Measurements from ENCODE around the gene DDHD1.

- TF ChIP-seq ZNF671 (CRISPR knock-in tag; IDR thresholded peaks at IDR 0.05) (no peak), HMGXB4 (CRISPR knock-in tag; IDR thresholded peaks at IDR 0.05) (no peak), RORB (CRISPR knock-in tag; IDR thresholded peaks at IDR 0.05) (no peak), ATF1 (CRISPR knock-in tag; IDR thresholded peaks at IDR 0.05) (no peak), CTCF (IDR thresholded peaks at IDR 0.05) (no peak), IRF1 (CRISPR knock-in tag; IDR thresholded peaks at IDR 0.05) (no peak), PREB (CRISPR knock-in tag; IDR thresholded peaks at IDR 0.05; ENCODE audit: borderline replicate concordance) (no peak)
Observed at GRCh38 chr14:53064475-53064874, 88.6 kb downstream of the DDHD1 start.
